Epithelial cell of proximal tubule (primary cell): ENCODE results near the gene METTL25. TPM values are rescaled to one million over a fixed set of nuclear protein-coding genes. Genes with fewer than 3 reads are reported as not detected.

ENCODE experiments used
- DNase-seq: peaks from one replicate; pipeline ENCODE4 v3.0.0-alpha.2; 2011; ENCODE audit warnings: low read depth
- H3K4me3 ChIP-seq: 2 replicates; pipeline ENCODE4 v1.5.1; 2011; ENCODE audit warnings: low read depth, mild to moderate bottlenecking, low read length
- CTCF ChIP-seq: conservative IDR thresholded peaks from 2 replicates; pipeline ENCODE4 v1.5.1; 2012; ENCODE audit warnings: low read depth, mild to moderate bottlenecking, low read length
- total RNA-seq: library from RNA; depleted of rRNA; stranded (reverse); fragments of >200 nt; gene quantifications from 2 replicates; pipeline ENCODE4 v1.2.3, GENCODE V29; 2015

The METTL25 gene
- total RNA-seq, 1 donor from 2014 or later: 8.8 TPM

- no peak overlapping the region for H3K4me3 ChIP-seq
- TF ChIP-seq CTCF: no peak
- DNase-seq: no peak
These were observed 79.4 kb downstream of the METTL25 start for GRCh38 chr12:82437744-82438143.

GRCh38 chr12:82438356-82438755 lies 80.0 kb downstream of the METTL25 start:
- no peak for TF ChIP-seq CTCF
- H3K4me3 ChIP-seq: no peak overlapping the region
- no peak for DNase-seq

GRCh38 chr12:82440885-82441284 lies 82.6 kb downstream of the METTL25 start:
- no peak for TF ChIP-seq CTCF
- no peak overlapping the region for H3K4me3 ChIP-seq
- DNase-seq: no peak

GRCh38 chr12:82448911-82449578 lies 90.7 kb downstream of the METTL25 start:
- no peak overlapping the region for H3K4me3 ChIP-seq
- no peak for TF ChIP-seq CTCF
- no peak for DNase-seq

GRCh38 chr12:82456633-82457032 lies 98.3 kb downstream of the METTL25 start:
- no peak for DNase-seq
- no peak overlapping the region for H3K4me3 ChIP-seq
- TF ChIP-seq CTCF: no peak

GRCh38 chr12:82458101-82458500 lies 99.8 kb downstream of the METTL25 start:
- TF ChIP-seq CTCF: no peak
- DNase-seq: no peak

GRCh38 chr12:82461393-82461792 lies 103.1 kb downstream of the METTL25 start:
- TF ChIP-seq CTCF: no peak
- DNase-seq: peak; percentile 60
- H3K4me3 ChIP-seq: no peak overlapping the region

More at GRCh38 chr12:82458101-82458500, 99.8 kb downstream of the METTL25 start:
- no peak overlapping the region for H3K4me3 ChIP-seq
